CD4-positive, alpha-beta T cell treated with Interleukin-15 for 4 hours (primary cell): ENCODE measurements around the gene TBX1.

Source experiments
- DNase-seq: peaks from one replicate; pipeline ENCODE4 v3.0.0-alpha.2; 2020; ENCODE audit warnings: low spot score

TBX1 gene

GRCh38 chr22:19738664-19739447 lies 21.7 kb upstream of the TBX1 start:
- DNase-seq, result no peak

DNA sequence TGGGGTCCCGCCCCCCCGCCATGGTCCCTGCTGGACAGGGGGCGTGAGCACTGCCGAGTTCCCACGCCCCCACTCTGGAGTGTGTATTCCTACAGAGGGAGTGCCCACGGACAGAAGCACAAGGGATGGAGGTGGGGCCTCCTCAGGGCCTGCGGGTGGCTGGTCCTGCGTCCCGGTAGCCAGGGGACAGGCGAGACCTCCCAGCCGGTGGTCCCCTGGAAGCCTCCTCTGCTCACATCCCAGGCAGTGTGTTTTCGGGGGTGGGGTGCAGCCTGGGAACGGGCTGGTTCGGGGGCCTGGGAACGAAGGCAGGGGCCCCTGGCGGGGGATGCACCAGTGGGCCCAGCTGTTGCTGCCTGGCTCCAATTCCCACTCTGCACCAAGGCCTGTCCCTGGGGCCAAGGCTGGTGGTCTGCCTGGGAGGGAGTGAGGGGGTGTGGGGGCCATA lies 21.1 kb upstream of the TBX1 start:
- DNase-seq, result no peak

- no peak for DNase-seq
Observed at GRCh38 chr22:19739911-19740449, 20.6 kb upstream of the TBX1 start.

GRCh38 chr22:19740586-19740985 lies 20.0 kb upstream of the TBX1 start:
- DNase-seq, result no peak

DNA sequence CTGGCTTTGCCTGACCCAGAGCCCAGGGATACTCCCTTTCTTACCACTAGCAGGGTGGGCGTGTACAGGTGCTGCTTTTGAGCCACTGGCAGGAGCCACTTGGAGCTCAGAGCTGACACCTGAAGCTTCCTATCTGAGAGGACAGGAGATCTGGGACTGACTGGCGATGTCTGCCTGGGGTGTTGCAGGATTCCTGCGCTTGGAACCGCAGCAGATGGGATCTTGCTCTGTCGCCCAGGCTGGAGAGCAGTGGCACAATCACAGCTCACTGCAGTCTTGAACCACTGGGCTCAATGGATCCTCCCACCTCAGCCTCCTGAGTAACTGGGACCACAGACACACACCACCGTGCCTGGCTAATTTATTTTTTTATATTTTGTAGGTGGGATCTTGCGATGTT lies 19.5 kb upstream of the TBX1 start:
- DNase-seq, result no peak

DNA sequence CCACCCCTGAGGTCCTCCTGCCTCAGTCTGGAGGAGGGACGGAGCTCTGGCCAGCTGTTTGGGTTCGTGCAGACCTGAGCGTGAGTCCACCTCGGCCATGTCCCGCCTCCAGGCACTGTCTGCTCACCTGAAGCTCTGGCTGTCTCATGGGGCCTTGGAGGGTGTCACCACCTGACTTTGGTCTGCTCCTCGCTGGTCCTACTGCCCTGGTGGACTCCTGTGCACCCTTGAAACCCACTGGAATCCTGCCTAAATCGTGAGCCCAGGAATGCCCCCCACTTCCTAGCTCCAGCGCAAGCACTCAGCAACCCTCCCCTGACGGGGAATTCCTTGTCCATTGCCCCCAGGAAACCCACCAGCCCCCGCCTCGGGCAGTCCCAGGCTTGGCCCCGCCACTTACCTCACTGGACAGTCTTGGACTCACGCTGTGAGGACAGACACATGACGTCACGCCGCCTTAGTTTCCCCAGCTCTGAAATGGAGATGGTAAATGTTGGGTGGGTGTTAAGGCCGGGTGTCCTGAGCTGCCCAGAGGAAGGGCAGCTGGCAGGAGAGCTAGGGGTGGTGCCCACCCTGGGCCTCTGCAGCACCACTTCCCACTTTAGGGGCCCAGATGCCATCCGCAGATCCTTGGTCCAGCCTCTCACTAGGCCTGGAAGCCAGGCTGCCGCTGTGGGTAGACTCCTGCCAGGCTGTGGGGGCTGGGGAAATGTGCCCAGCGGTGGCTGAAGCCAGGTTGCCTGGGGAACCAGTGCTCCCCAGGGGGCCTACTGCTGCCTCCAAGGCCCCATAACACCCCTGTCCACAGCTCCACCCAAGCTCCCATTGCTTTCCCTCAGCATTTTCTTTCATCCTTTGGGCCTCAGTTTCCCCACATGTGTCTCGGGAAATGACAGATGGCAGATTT lies 18.2 kb upstream of the TBX1 start:
- no peak for DNase-seq

DNA sequence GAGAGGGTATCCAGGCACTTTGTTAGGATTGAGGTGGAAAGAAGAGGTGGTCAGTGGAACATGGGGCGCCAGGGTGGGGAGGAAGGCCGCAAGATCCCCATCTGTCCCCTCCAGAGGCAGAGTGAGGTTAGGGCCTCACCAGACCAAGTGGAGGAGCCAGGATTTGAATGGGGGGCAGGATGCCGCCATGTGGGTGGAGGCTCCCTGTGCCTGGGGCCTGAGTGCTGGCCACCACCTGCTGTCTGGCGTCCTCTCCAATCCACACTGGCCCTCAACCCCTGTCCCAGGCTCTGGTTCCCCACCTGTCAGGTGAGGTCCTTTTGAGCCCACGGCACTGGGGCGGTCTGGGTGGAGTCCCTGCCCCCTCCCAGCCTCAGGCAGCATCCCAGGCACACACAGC lies 17.5 kb upstream of the TBX1 start:
- no peak for DNase-seq

DNA sequence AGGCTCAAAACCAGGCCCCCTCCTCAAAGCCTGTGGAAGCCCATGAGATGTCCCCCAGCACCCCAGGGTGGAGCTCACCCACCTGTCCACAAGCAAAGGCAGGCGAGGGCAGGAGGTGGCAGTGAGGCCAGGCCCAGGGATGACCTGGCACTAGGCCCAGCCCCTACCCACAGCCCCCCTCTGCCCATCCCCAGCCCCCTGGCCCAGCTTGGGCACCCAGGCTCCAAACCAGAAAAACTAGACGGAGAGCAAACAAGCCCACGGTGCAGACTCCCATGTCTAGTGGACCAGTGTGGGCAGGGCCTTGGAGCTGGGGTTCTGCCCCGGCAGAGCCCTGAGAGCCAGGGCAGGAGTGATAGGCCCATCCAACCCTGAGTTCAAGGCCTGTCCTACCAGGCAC lies 16.9 kb upstream of the TBX1 start:
- DNase-seq, result no peak

- DNase-seq, result no peak
Observed at GRCh38 chr22:19744350-19745006, 16.1 kb upstream of the TBX1 start.

GRCh38 chr22:19745155-19746101 lies 15.2 kb upstream of the TBX1 start:
- no peak for DNase-seq

GRCh38 chr22:19746726-19747125 lies 13.9 kb upstream of the TBX1 start:
- no peak for DNase-seq

- no peak for DNase-seq
Observed at GRCh38 chr22:19747551-19747950, 13.0 kb upstream of the TBX1 start.

DNA sequence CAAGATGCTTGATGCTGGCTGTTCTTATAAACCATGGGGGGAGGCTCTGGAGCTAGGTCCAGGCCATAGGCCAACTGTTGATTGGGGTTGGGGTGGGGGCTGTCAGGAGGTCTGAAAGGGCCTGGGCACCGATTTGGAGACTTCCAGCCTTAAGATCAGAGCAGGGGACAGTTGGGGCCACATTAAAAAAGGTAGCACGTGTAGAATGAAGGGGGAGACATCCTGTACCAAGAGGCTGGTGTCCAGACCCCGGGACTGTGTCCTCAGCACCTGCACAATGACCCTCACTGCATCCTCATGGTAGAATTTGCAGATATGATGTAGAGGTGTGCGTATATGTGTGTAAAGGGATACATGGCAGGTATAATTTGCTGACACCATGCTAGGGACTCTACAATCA lies 12.4 kb upstream of the TBX1 start:
- DNase-seq, result no peak

- no peak for DNase-seq
Observed at GRCh38 chr22:19748991-19749664, 11.4 kb upstream of the TBX1 start.

GRCh38 chr22:19749876-19750275 lies 10.7 kb upstream of the TBX1 start:
- no peak for DNase-seq

- DNase-seq, result no peak
Observed at GRCh38 chr22:19750507-19751490, 9.8 kb upstream of the TBX1 start.

- DNase-seq, result no peak
Observed at GRCh38 chr22:19751497-19752245, 8.9 kb upstream of the TBX1 start.

- DNase-seq, result no peak
Observed at GRCh38 chr22:19753090-19753842, 7.3 kb upstream of the TBX1 start.
